C4-2B (cell line): ENCODE data around the gene PDGFD.

Experiments
- CTCF ChIP-seq: fragments of 450-650 bp; conservative IDR thresholded peaks from 2 replicates; pipeline ENCODE4 v1.5.1; 2017; ENCODE audit warnings: mild to moderate bottlenecking
- ZFX ChIP-seq: fragments of 450-650 bp; IDR thresholded peaks from 2 replicates; pipeline ENCODE4 v1.6.1; 2017

DNA sequence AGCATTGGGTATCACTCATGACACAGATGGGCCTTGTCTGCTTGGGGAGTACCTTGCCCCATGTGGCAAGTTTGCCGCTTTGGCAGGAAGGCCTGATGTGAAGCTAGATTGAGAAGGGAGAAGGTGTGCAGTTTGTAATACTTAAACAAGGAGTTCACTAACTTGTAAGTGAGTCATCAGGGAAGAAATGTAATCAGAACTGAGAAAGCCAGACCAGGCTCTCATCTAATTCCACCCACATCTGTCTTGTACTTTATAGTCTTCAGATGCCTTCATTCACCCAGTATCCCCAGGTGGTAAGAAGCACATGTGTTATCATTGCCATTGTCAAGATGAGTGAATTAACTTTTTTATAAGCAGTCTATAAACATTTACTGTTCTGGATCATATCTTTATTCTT, 243.5 kb downstream of the PDGFD start:
- TF ChIP-seq CTCF = no peak
- TF ChIP-seq ZFX = no peak
